A549 (cell line): Measurements from ENCODE around the gene RTN4RL1. TPM values are rescaled to one million over a fixed set of nuclear protein-coding genes. Genes with fewer than 3 reads are reported as not detected.

Experiments
- ATAC-seq, 2 experiments: fragments of 200-7000 bp in 1 of 2; fragments of >200 bp in 1 of 2; cut with Nextera tagmentation in 1 of 2; cut with Tn5 transposase in 1 of 2; 3 replicates each; pipeline versions ENCODE4 v1.8.0 to v1.9.1; 2018 to 2020; ENCODE audit warnings: mild to moderate bottlenecking in 1 of 2, moderate library complexity in 1 of 2
- CTCF ChIA-PET: fragments of 300-600 bp; sonication (Branson Sonifier 250); formaldehyde crosslinking; extraction: SDS; loops from one replicate; lab custom pipeline; 2021; ENCODE audit warnings: antibody characterized with exemption, inconsistent platforms; lab: Yijun Ruan, JAX
- POLR2A ChIA-PET: fragments of 350-600 bp; formaldehyde crosslinking; extraction: SDS; loops from one replicate; lab custom pipeline; 2021; ENCODE audit warnings: antibody characterized with exemption, inconsistent platforms; lab: Yijun Ruan, JAX
- DNase-seq, 2 experiments: peaks; one replicate each; pipeline versions ENCODE4 v3.0.0 to v3.0.0-alpha.2; 2011 to 2016; ENCODE audit warnings: low read depth in 1 of 2, low spot score in 1 of 2
- FAIRE-seq: peaks from 2 replicates; lab custom pipeline; 2011; peaks lifted over from hg19 to GRCh38; lab: Jason Lieb, UNC
- H3K27ac ChIP-seq, 2 experiments: fragments of >200 bp; sonication (Bioruptor Twin); formaldehyde crosslinking; 3 replicates each; pipeline ENCODE4 v1.5.1; 2016 to 2017
- H3K4me1 ChIP-seq: fragments of >200 bp; sonication (Bioruptor Twin); formaldehyde crosslinking; 3 replicates; pipeline ENCODE4 v1.6.1; 2016
- H3K4me2 ChIP-seq: fragments of >200 bp; sonication (Bioruptor Twin); formaldehyde crosslinking; 3 replicates; pipeline ENCODE4 v1.6.1; 2016
- H3K4me3 ChIP-seq: fragments of >200 bp; sonication (Bioruptor Twin); formaldehyde crosslinking; 3 replicates; pipeline ENCODE4 v1.5.1; 2016
- H3K9me3 ChIP-seq: fragments of >200 bp; sonication (Bioruptor Twin); formaldehyde crosslinking; 3 replicates; pipeline ENCODE4 v1.6.1; 2016
- BHLHE40 ChIP-seq: IDR thresholded peaks from 2 replicates; pipeline ENCODE4 v1.6.1; 2012; ENCODE audit warnings: low read depth, low read length, inconsistent platforms
- CHD2 ChIP-seq: fragments of 150-350 bp; IDR thresholded peaks from 2 replicates; pipeline ENCODE4 v1.6.1; 2014; ENCODE audit warnings: low read length; ENCODE audit not compliant: partially characterized antibody
- CHD4 ChIP-seq: fragments of 200-600 bp; sonication (generic); IDR thresholded peaks from 2 replicates; pipeline ENCODE4 v1.6.1; 2016; ENCODE audit warnings: antibody characterized with exemption, mild to moderate bottlenecking, borderline replicate concordance
- EHF ChIP-seq: fragments of 250-450 bp; sonication (Bioruptor Pico); IDR thresholded peaks from 2 replicates; pipeline ENCODE4 v1.5.0; 2020; ENCODE audit warnings: mild to moderate bottlenecking
- EHMT2 ChIP-seq: fragments of 200-600 bp; sonication (generic); IDR thresholded peaks from 2 replicates; pipeline ENCODE4 v1.6.1; 2016; ENCODE audit warnings: antibody characterized with exemption, low read depth, mild to moderate bottlenecking, moderate library complexity
- FOSB ChIP-seq: fragments of 250-450 bp; sonication (Bioruptor Pico); IDR thresholded peaks from 2 replicates; pipeline ENCODE4 v1.5.0; 2020; ENCODE audit warnings: mild to moderate bottlenecking, moderate library complexity
- FOXS1 ChIP-seq: fragments of 250-450 bp; sonication (Bioruptor Pico); IDR thresholded peaks from 2 replicates; pipeline ENCODE4 v1.5.0; 2020; ENCODE audit warnings: mild to moderate bottlenecking, moderate library complexity
- HDAC2 ChIP-seq: fragments of 200-600 bp; sonication (generic); IDR thresholded peaks from 2 replicates; pipeline ENCODE4 v1.6.1; 2016
- JUNB ChIP-seq: fragments of >200 bp; sonication (Bioruptor Twin); formaldehyde crosslinking; IDR thresholded peaks from 2 replicates; pipeline ENCODE4 v1.6.1; 2016
- KDM1A ChIP-seq: fragments of 200-600 bp; sonication (generic); IDR thresholded peaks from 2 replicates; pipeline ENCODE4 v1.6.1; 2016; ENCODE audit warnings: low read depth, mild to moderate bottlenecking
- MAFK ChIP-seq: fragments of 450-650 bp; IDR thresholded peaks from 2 replicates; pipeline ENCODE4 v1.6.1; 2014; ENCODE audit not compliant: partially characterized antibody
- MYC ChIP-seq: IDR thresholded peaks from 2 replicates; pipeline ENCODE4 v1.6.1; 2012; ENCODE audit warnings: mild to moderate bottlenecking, inconsistent platforms, low read length, improper control_type of control experiment, borderline replicate concordance
- NPAS2 ChIP-seq: fragments of 250-450 bp; sonication (Bioruptor Pico); IDR thresholded peaks from 2 replicates; pipeline ENCODE4 v1.8.0; 2022; ENCODE audit warnings: mild to moderate bottlenecking, moderate library complexity, borderline replicate concordance
- POLR2A ChIP-seq: IDR thresholded peaks from 2 replicates; pipeline ENCODE4 v1.6.1; 2012; ENCODE audit warnings: mild to moderate bottlenecking, low read length
- RARB ChIP-seq: fragments of 250-450 bp; sonication (Bioruptor Pico); IDR thresholded peaks from 2 replicates; pipeline ENCODE4 v1.8.0; 2021; ENCODE audit warnings: mild to moderate bottlenecking, moderate library complexity
- RCOR1 ChIP-seq: fragments of 150-350 bp; IDR thresholded peaks from 2 replicates; pipeline ENCODE4 v1.6.1; 2014; ENCODE audit warnings: antibody characterized with exemption, low read length, low read depth
- ZC3H11A ChIP-seq: fragments of 450-650 bp; IDR thresholded peaks from 2 replicates; pipeline ENCODE4 v1.6.1; 2014; ENCODE audit warnings: antibody characterized with exemption, mild to moderate bottlenecking
- WGBS: methylation state at CpG from one replicate; pipeline ENCODE4 v1.1.6; 2017; ENCODE audit errors: missing lambda C conversion rate; 5-methylcytosine and 5-hydroxymethylcytosine counted together
- polyA plus RNA-seq, 4 experiments: library from polyadenylated mRNA; depleted of rRNA in 3 of 4; stranded (reverse); fragments of >200 nt; fragmentation: RNase III in 1 of 4; extraction: RNeasy Plus Mini Kit Qiagen cat#74134 plus additional on column Dnase treatment in 1 of 4; gene quantifications; 2 replicates in 3 of 4; 3 replicates in 1 of 4; pipeline ENCODE4 v1.2.3, GENCODE V29; 2011 to 2017
- TF ChIP-seq, protein P1 (sequence below): fragments of 200-600 bp; sonication (generic); IDR thresholded peaks from 2 replicates; pipeline ENCODE4 v1.6.1; 2016; ENCODE audit warnings: antibody characterized with exemption, mild to moderate bottlenecking, moderate library complexity

The RTN4RL1 gene
- polyA plus RNA-seq, 2 of the 4 experiments (the other 2 are of a cell fraction), result 0.39 to 1.5 TPM

- TF ChIP-seq EHF (CRISPR knock-in tag), result no peak
- no peak for TF ChIP-seq EHMT2
- no peak for TF ChIP-seq NPAS2 (CRISPR knock-in tag)
- no peak for TF ChIP-seq FOSB (CRISPR knock-in tag)
- no peak for TF ChIP-seq MYC
Observed at GRCh38 chr17:2025622-2026309, 632 bp upstream of the RTN4RL1 start (continued).

DNA sequence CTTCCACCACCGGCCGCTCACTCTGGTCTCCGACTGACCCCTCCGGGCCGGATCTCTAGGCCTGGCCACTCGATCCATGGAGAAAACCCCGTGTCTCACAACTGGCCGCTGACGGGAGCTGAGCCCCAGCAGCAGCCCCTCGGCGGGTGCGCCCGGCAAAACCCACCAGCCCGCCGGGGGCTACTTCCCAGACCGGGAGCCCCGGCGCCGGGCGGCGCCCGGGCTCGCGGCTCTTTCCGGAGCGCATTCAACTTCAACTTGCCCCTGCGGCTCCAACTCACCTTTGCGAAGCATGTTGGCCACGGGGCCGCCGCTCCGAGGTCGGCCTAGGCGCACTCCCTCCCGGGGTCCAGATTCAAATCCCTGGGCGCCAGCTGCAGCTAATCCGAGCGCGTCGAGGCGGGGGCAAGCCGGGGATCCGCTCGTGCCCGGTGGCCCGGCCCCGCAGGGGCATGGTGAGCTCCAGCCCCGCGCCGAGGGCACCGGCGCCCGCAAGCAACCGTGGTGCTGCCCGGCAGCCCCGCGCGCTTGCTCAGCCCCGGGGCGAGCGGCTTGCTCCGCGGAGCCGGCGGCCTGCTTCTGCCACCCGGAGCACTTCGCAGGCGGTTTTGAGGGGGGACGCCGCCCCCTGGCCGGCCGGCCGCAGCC, 438 bp downstream of the RTN4RL1 start:
- WGBS, result under 1% methylated on average over 35 of the region's 73 CpGs
- Histone ChIP-seq H3K4me2 (peak overlapping the region; percentile 96), H3K4me1 (peaks cover 14% of the 10 kb centered on the region), H3K9me3 (no peaks in the 10 kb centered on the region), H3K4me3 (peak overlapping the region; percentile 43), H3K27ac (peak overlapping the region; percentile 44 to 78; a peak in 5 of 6 replicates)
- TF ChIP-seq FOXS1, result no peak
- no peak for TF ChIP-seq MAFK
- TF ChIP-seq RCOR1, result no peak
- no peak for TF ChIP-seq POLR2A
- TF ChIP-seq, protein P1, sequence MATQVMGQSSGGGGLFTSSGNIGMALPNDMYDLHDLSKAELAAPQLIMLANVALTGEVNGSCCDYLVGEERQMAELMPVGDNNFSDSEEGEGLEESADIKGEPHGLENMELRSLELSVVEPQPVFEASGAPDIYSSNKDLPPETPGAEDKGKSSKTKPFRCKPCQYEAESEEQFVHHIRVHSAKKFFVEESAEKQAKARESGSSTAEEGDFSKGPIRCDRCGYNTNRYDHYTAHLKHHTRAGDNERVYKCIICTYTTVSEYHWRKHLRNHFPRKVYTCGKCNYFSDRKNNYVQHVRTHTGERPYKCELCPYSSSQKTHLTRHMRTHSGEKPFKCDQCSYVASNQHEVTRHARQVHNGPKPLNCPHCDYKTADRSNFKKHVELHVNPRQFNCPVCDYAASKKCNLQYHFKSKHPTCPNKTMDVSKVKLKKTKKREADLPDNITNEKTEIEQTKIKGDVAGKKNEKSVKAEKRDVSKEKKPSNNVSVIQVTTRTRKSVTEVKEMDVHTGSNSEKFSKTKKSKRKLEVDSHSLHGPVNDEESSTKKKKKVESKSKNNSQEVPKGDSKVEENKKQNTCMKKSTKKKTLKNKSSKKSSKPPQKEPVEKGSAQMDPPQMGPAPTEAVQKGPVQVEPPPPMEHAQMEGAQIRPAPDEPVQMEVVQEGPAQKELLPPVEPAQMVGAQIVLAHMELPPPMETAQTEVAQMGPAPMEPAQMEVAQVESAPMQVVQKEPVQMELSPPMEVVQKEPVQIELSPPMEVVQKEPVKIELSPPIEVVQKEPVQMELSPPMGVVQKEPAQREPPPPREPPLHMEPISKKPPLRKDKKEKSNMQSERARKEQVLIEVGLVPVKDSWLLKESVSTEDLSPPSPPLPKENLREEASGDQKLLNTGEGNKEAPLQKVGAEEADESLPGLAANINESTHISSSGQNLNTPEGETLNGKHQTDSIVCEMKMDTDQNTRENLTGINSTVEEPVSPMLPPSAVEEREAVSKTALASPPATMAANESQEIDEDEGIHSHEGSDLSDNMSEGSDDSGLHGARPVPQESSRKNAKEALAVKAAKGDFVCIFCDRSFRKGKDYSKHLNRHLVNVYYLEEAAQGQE, result no peak
- no peak for TF ChIP-seq RARB (CRISPR knock-in tag)
- no peak for TF ChIP-seq KDM1A
- TF ChIP-seq EHMT2, result no peak
- TF ChIP-seq CHD4, result no peak
- TF ChIP-seq ZC3H11A, result no peak
- no peak for TF ChIP-seq EHF (CRISPR knock-in tag)
- TF ChIP-seq CHD2, result no peak
- POLR2A ChIA-PET, result interaction anchor here (1.6 to 3.3 kb wide), 3 partner anchors 26 to 308 kb away, joined by 5 to 23 read pairs (median 15); no protein-coding TSS in a partner anchor
- CTCF ChIA-PET, result interaction anchor here (0.6 to 17.0 kb wide), 37 partner anchors 7 to 304 kb away, joined by 3 to 420 read pairs (median 11); partner anchors contain the start of gene OVCA2
- peak; percentile 4 to 11; a peak in 3 of 6 replicates for ATAC-seq
- FAIRE-seq, result no peak
- peak in 1 of 2 experiments; percentile 44 for DNase-seq

DNA sequence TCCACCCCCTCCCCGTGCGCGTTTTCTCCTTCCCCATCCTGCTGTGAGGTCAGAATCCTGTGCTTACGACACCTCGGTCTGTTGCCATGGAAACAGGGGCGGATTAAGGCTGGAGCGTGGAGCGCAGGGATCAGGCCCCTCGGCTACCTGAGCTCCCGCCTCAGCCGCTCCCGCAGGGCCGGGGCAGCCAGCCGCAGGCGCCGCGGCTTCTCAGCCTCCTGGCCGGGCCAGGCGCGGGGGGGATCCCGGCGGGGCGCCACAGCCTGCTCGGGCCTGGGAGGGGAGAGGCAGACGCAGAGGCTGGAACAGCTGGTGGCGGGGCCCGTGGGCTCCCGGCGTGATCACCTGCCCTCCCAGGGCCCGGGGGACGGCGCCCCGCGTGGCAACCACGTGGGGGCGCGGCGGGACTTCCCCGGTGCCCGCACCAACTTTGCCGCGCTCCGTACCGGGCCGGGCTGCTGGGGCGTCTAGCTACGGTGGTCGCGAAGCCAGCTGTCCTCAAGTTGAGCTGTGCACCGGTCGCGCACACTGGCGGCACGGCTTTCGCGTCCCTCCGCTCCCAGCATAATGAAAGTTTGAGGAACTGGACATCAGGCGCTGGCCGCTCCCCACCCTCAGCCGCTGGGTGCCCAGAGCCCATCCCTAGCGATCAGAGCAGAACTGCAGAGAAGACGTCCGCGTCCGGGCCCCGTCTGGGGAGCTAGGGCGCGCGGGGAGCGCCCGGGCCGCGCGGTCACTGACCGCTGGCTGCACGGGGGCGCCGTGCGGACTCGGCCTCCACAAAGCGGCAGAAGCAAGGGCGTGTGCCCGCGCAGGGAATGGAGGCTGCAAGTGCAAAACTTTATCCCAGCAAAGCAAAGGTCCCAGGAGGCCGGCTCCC, 1.2 kb downstream of the RTN4RL1 start:
- CTCF ChIA-PET, result interaction anchor here (0.6 to 17.0 kb wide), 26 partner anchors 9 to 303 kb away, joined by 3 to 420 read pairs (median 11); partner anchors contain the start of gene OVCA2
- peak overlapping the region; percentile 44 to 78; a peak in 5 of 6 replicates for H3K27ac ChIP-seq
- peak overlapping the region; percentile 43 for H3K4me3 ChIP-seq
- peak; percentile 55 to 64 for DNase-seq
- POLR2A ChIA-PET, result interaction anchor here (1.6 to 3.3 kb wide), 3 partner anchors 25 to 307 kb away, joined by 5 to 23 read pairs (median 15); no protein-coding TSS in a partner anchor
- peak overlapping the region; percentile 96 for H3K4me2 ChIP-seq
- TF ChIP-seq HDAC2 (peak; percentile 96; the same call in 1 of the 2 replicates), JUNB (no peak), BHLHE40 (no peak)
- 11% methylated on average over 46 of the region's 85 CpGs for WGBS
- no peak for FAIRE-seq
- no peaks in the 10 kb centered on the region for H3K9me3 ChIP-seq
- ATAC-seq, result peak; percentile 12 to 44; a peak in 4 of 6 replicates
- H3K4me1 ChIP-seq, result peaks cover 14% of the 10 kb centered on the region
